ENCODE data around the gene UBALD2.

GRCh38 chr17:76254275-76254674 lies 10.9 kb upstream of the UBALD2 start:
- TF ChIP-seq EZH2 (IDR thresholded peaks at IDR 0.05) (no peak), POLR2AphosphoS5 (IDR thresholded peaks at IDR 0.05; ENCODE audit: borderline replicate concordance, low read depth, low read length) (no peak)
